HEK293 (cell line): Measurements from ENCODE around the gene RCL1.

Experiments used
- CTCF ChIA-PET: fragments of 350-600 bp; formaldehyde crosslinking; extraction: SDS; loops from one replicate; lab custom pipeline; 2021; ENCODE audit warnings: antibody characterized with exemption; lab: Yijun Ruan, JAX
- POLR2A ChIA-PET: fragments of 300-600 bp; formaldehyde crosslinking; extraction: SDS; loops from one replicate; lab custom pipeline; 2020; ENCODE audit warnings: antibody characterized with exemption, inconsistent platforms; lab: Yijun Ruan, JAX
- H3K27ac ChIP-seq: fragments of 200-500 bp; sonication (Bioruptor generic); 2 replicates; pipeline ENCODE4 v1.5.1; 2014; ENCODE audit warnings: low read depth, low read length, control low read depth, inconsistent platforms; ENCODE audit errors: extremely low read depth
- H3K36me3 ChIP-seq, 2 experiments: fragments of 200-500 bp in 1 of 2; sonication (Bioruptor generic) in 1 of 2; 1 replicate in 1 of 2; 2 replicates in 1 of 2; pipeline ENCODE4 v1.5.1; 2014 to 2017; ENCODE audit warnings: inconsistent platforms in 2 of 2, low read length in 2 of 2; ENCODE audit not compliant: control insufficient read depth in 2 of 2, insufficient read depth in 1 of 2
- H3K4me1 ChIP-seq: fragments of 200-500 bp; sonication (Bioruptor generic); 2 replicates; pipeline ENCODE4 v1.5.1; 2014; ENCODE audit warnings: mild to moderate bottlenecking, low read length, inconsistent platforms; ENCODE audit not compliant: control insufficient read depth, insufficient read depth
- H3K4me3 ChIP-seq: 2 replicates; pipeline ENCODE4 v1.5.1; 2011; ENCODE audit warnings: low read depth, mild to moderate bottlenecking, control low read depth, low read length, moderate library complexity
- H3K9me3 ChIP-seq: fragments of 200-500 bp; sonication (Bioruptor generic); 2 replicates; pipeline ENCODE4 v1.5.1; 2014; ENCODE audit warnings: low read depth, low read length, inconsistent platforms; ENCODE audit not compliant: control insufficient read depth, insufficient read depth
- BCL11A ChIP-seq: fragments of 450-650 bp; formaldehyde crosslinking; IDR thresholded peaks from 2 replicates; pipeline ENCODE4 v1.5.1; 2016; ENCODE audit warnings: low read depth, missing biosample characterization, missing genetic modification characterization
- GLIS1 ChIP-seq: fragments of 450-650 bp; formaldehyde crosslinking; IDR thresholded peaks from 2 replicates; pipeline ENCODE4 v1.5.1; 2016; ENCODE audit warnings: missing biosample characterization, missing genetic modification characterization
- KLF17 ChIP-seq: fragments of 450-650 bp; formaldehyde crosslinking; IDR thresholded peaks from 2 replicates; pipeline ENCODE4 v1.5.1; 2016; ENCODE audit warnings: missing biosample characterization, missing genetic modification characterization
- PATZ1 ChIP-seq: fragments of 450-650 bp; formaldehyde crosslinking; IDR thresholded peaks from 2 replicates; pipeline ENCODE4 v1.5.1; 2016; ENCODE audit warnings: missing biosample characterization, missing genetic modification characterization
- SETDB1 ChIP-seq: IDR thresholded peaks from one replicate; pipeline ENCODE4 v1.6.1; 2017; ENCODE audit warnings: mild to moderate bottlenecking, low read length, moderate library complexity, mixed read lengths; ENCODE audit not compliant: insufficient read length
- ZBTB21 ChIP-seq: fragments of 450-650 bp; formaldehyde crosslinking; IDR thresholded peaks from 2 replicates; pipeline ENCODE4 v1.5.1; 2017; ENCODE audit warnings: missing biosample characterization, missing genetic modification characterization
- ZNF114 ChIP-seq: fragments of 450-650 bp; formaldehyde crosslinking; IDR thresholded peaks from 2 replicates; pipeline ENCODE4 v1.5.0; 2017; ENCODE audit warnings: missing biosample characterization, missing genetic modification characterization
- ZNF121 ChIP-seq: fragments of 450-650 bp; formaldehyde crosslinking; IDR thresholded peaks from 2 replicates; pipeline ENCODE4 v1.5.1; 2016; ENCODE audit warnings: missing biosample characterization, missing genetic modification characterization
- ZNF157 ChIP-seq: fragments of 450-650 bp; formaldehyde crosslinking; IDR thresholded peaks from 2 replicates; pipeline ENCODE4 v1.5.1; 2016; ENCODE audit warnings: missing biosample characterization, missing genetic modification characterization
- ZNF223 ChIP-seq: fragments of 450-650 bp; formaldehyde crosslinking; IDR thresholded peaks from 2 replicates; pipeline ENCODE4 v1.5.1; 2016; ENCODE audit warnings: missing biosample characterization, missing genetic modification characterization
- ZNF280C ChIP-seq: fragments of 450-650 bp; formaldehyde crosslinking; IDR thresholded peaks from 2 replicates; pipeline ENCODE4 v1.5.1; 2016; ENCODE audit warnings: missing biosample characterization, missing genetic modification characterization
- ZNF311 ChIP-seq: fragments of 450-650 bp; formaldehyde crosslinking; IDR thresholded peaks from 2 replicates; pipeline ENCODE4 v1.5.1; 2017; ENCODE audit warnings: missing biosample characterization, missing genetic modification characterization, borderline replicate concordance
- ZNF324 ChIP-seq: fragments of 450-650 bp; formaldehyde crosslinking; IDR thresholded peaks from 2 replicates; pipeline ENCODE4 v1.5.1; 2016; ENCODE audit warnings: missing biosample characterization, missing genetic modification characterization
- ZNF335 ChIP-seq: fragments of 450-650 bp; formaldehyde crosslinking; conservative IDR thresholded peaks from 2 replicates; pipeline ENCODE4 v1.5.1; 2016; ENCODE audit warnings: missing biosample characterization, missing genetic modification characterization
- ZNF341 ChIP-seq: fragments of 450-650 bp; formaldehyde crosslinking; IDR thresholded peaks from 2 replicates; pipeline ENCODE4; 2016; ENCODE audit warnings: low read depth, missing biosample characterization, missing genetic modification characterization
- ZNF521 ChIP-seq: fragments of 450-650 bp; formaldehyde crosslinking; IDR thresholded peaks from 2 replicates; pipeline ENCODE4 v1.5.1; 2017; ENCODE audit warnings: missing biosample characterization, mild to moderate bottlenecking, missing genetic modification characterization
- ZNF549 ChIP-seq: fragments of 450-650 bp; IDR thresholded peaks from 2 replicates; pipeline ENCODE4 v1.5.1; 2018; ENCODE audit warnings: missing biosample characterization, missing genetic modification characterization, mild to moderate bottlenecking, inconsistent platforms, moderate library complexity
- ZNF571 ChIP-seq: fragments of 450-650 bp; formaldehyde crosslinking; IDR thresholded peaks from 2 replicates; pipeline ENCODE4 v1.5.0; 2017; ENCODE audit warnings: missing biosample characterization, missing genetic modification characterization
- ZNF664 ChIP-seq: fragments of 450-650 bp; formaldehyde crosslinking; IDR thresholded peaks from 2 replicates; pipeline ENCODE4 v1.5.1; 2016; ENCODE audit warnings: missing biosample characterization, missing genetic modification characterization
- ZNF677 ChIP-seq: fragments of 450-650 bp; IDR thresholded peaks from 2 replicates; pipeline ENCODE4 v1.5.0; 2018; ENCODE audit warnings: missing biosample characterization, mild to moderate bottlenecking, missing genetic modification characterization, moderate library complexity
- ZNF837 ChIP-seq: fragments of 450-650 bp; formaldehyde crosslinking; IDR thresholded peaks from 2 replicates; pipeline ENCODE4 v1.5.1; 2016; ENCODE audit warnings: missing biosample characterization, missing genetic modification characterization

RCL1 gene

GRCh38 chr9:4859035-4859434 is 66.3 kb downstream of the RCL1 start (continued):
- TF ChIP-seq ZNF335 (tag by site-specific recombination) (no peak), ZNF521 (no peak), ZNF121 (no peak)

DNA sequence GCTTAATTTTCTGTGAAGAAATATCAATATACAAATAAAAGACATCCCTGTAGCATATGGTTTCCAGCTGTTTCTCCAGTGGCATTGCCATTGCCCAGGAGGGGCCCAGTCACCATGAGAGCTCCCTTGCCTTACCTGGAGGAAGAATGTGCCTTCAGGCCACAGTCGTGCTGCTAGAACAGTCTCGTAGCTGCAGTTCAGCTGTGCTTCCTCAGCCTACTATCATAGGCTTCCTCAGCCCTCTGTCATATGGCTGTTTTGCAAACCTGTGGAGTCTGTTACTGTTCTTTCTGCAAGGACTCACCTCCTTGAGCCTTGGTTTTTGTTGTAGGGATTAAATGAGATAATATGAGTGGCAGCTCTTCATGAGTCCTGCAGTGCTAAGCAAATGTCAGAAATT is 67.6 kb downstream of the RCL1 start:
- CTCF ChIA-PET: interaction anchor here (0.6 kb wide), 1 partner anchor 126 kb away, joined by 3 read pairs; no protein-coding TSS in a partner anchor
- Histone ChIP-seq H3K36me3 (peaks cover 0 to 44% of the 10 kb centered on the region in 2 experiments; a peak in 1 of 3 replicates), H3K9me3 (no peaks in the 10 kb centered on the region), H3K27ac (no peak overlapping the region), H3K4me1 (no peaks in the 10 kb centered on the region), H3K4me3 (no peak overlapping the region)
- POLR2A ChIA-PET: no interaction called here
- TF ChIP-seq ZNF114 (tag by site-specific recombination): no peak
- TF ChIP-seq SETDB1: no peak

DNA sequence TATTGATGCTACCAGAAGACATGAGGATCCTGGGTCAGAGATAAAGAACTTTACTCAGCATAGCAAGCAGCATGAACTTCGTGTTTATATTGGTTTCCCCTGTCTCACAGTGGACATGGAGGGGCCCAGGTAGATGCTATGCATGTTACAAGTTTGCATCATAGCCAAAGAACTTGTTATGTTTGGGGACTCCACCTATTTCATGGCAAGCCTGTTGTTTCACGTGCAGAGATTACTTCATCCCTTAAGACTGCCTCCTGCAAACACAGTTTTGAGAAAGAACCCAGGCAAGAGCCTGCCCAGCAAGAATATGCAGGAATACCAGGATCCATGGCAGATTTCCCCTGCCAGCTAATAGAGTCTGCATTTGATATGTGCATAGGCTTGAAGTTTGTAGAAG is 68.4 kb downstream of the RCL1 start:
- H3K36me3 ChIP-seq: peaks cover 0 to 44% of the 10 kb centered on the region in 2 experiments; a peak in 1 of 3 replicates
- TF ChIP-seq ZNF571 (tag by site-specific recombination): no peak
- TF ChIP-seq ZNF341 (tag by site-specific recombination): no peak
- no peak for TF ChIP-seq ZNF549 (tag by site-specific recombination)
- no peak for TF ChIP-seq ZNF223 (tag by site-specific recombination)
- no peak for TF ChIP-seq PATZ1 (tag by site-specific recombination)
- no peaks in the 10 kb centered on the region for H3K9me3 ChIP-seq

DNA sequence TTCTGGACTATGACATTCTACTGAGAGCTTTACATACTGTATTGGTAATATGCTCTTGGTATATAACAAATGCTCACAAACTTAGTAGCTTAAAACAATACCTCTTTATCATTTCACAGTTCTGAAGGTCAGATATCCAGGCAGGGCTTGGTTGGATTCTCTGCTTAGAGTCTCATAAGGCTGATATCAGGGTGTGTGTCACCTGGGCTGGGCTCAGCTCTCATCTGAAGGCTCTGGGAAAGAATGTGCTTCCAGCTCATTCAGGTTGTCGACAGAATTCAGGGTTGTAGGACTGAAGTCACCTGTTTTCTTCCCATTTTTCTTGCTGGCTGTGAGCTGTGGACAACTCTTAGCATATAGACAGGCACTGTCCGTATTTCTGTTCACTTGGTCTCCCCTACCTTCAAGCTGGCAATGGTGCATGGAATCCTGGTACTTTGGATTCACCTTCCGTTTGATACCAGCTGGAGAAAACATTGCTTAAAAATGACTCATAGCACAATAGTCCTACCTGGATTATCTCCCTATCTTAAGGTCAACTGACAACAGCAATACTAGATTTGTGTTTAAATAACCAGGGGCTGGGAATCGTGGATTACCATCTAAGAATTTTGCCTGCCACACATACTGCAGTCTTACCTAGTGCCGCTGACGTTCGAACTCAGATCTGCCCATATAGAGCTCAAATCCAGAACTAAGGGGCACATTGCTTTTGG is 69.2 kb downstream of the RCL1 start:
- Histone ChIP-seq H3K36me3 (peaks cover 0 to 41% of the 10 kb centered on the region in 2 experiments; a peak in 1 of 3 replicates), H3K27ac (no peak overlapping the region), H3K4me3 (no peak overlapping the region), H3K9me3 (no peaks in the 10 kb centered on the region), H3K4me1 (no peaks in the 10 kb centered on the region)
- ChIA-PET CTCF (interaction anchor here (0.6 to 0.9 kb wide), 2 partner anchors 21 to 99 kb away, joined by 3 to 4 read pairs; no protein-coding TSS in a partner anchor), POLR2A (no interaction called here)
- TF ChIP-seq ZNF677 (no peak), ZBTB21 (tag by site-specific recombination) (no peak), ZNF664 (tag by site-specific recombination) (no peak), BCL11A (tag by site-specific recombination) (no peak), ZNF280C (tag by site-specific recombination) (no peak), GLIS1 (tag by site-specific recombination) (no peak), ZNF837 (tag by site-specific recombination) (no peak), ZNF311 (tag by site-specific recombination) (no peak), KLF17 (no peak), ZNF324 (tag by site-specific recombination) (no peak), ZNF157 (tag by site-specific recombination) (no peak)

More for the DNA sequence above, 68.4 kb downstream of the RCL1 start:
- no peaks in the 10 kb centered on the region for H3K4me1 ChIP-seq
- ChIA-PET POLR2A (interaction anchor here (0.5 kb wide), 1 partner anchor 373 kb away, joined by 3 read pairs; no protein-coding TSS in a partner anchor), CTCF (no interaction called here)
- no peak overlapping the region for H3K4me3 ChIP-seq
- no peak overlapping the region for H3K27ac ChIP-seq
